Measurements from ENCODE around the gene CCDC191. TPM values are rescaled to one million over a fixed set of nuclear protein-coding genes. Genes with fewer than 3 reads are reported as not detected.

CCDC191 gene
- total and polyA plus RNA-seq, 9 of the 15 experiments (the other 6 are each of a cell fraction or from before 2014, with no cell fraction given): 0.10 to 0.55 (median 0.22) TPM

- peak; percentile 13 for TF ChIP-seq CCNT2 (IDR thresholded peaks at IDR 0.05; ENCODE audit: borderline replicate concordance, extremely low read depth, insufficient read length, low read depth, low read length)
- no peak for TF ChIP-seq EGR1 (conservative IDR thresholded peaks at IDR 0.05)
- no peak for TF ChIP-seq ZNF318 (IDR thresholded peaks at IDR 0.05; ENCODE audit: borderline replicate concordance in 1 of 2, low read depth in 1 of 2)
- TF ChIP-seq FOXK2 (conservative IDR thresholded peaks at IDR 0.05 in 1 of 2, IDR thresholded peaks at IDR 0.05 in 1 of 2; ENCODE audit: low read depth in 2 of 2): no peak
Observed at GRCh38 chr3:113947372-113948014, 108.8 kb downstream of the CCDC191 start, which contains the start of gene ZDHHC23 (continued).

Measured in K562 (cell line).